NCI-H1092 treated with DMSO at 0.1 percent for 48 hours (cell line): ENCODE data around the gene EXOC1.
"Not testable (repeated sequence)": the region's sequence is repeated elsewhere in the genome, so short reads cannot be mapped to it uniquely, and the experiment has no call there.

ENCODE experiments used
- DNase-seq: peaks from one replicate; lab custom pipeline; 2025; lab: John Stamatoyannopoulos, UW

Gene EXOC1, protein sequence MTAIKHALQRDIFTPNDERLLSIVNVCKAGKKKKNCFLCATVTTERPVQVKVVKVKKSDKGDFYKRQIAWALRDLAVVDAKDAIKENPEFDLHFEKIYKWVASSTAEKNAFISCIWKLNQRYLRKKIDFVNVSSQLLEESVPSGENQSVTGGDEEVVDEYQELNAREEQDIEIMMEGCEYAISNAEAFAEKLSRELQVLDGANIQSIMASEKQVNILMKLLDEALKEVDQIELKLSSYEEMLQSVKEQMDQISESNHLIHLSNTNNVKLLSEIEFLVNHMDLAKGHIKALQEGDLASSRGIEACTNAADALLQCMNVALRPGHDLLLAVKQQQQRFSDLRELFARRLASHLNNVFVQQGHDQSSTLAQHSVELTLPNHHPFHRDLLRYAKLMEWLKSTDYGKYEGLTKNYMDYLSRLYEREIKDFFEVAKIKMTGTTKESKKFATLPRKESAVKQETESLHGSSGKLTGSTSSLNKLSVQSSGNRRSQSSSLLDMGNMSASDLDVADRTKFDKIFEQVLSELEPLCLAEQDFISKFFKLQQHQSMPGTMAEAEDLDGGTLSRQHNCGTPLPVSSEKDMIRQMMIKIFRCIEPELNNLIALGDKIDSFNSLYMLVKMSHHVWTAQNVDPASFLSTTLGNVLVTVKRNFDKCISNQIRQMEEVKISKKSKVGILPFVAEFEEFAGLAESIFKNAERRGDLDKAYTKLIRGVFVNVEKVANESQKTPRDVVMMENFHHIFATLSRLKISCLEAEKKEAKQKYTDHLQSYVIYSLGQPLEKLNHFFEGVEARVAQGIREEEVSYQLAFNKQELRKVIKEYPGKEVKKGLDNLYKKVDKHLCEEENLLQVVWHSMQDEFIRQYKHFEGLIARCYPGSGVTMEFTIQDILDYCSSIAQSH

DNA sequence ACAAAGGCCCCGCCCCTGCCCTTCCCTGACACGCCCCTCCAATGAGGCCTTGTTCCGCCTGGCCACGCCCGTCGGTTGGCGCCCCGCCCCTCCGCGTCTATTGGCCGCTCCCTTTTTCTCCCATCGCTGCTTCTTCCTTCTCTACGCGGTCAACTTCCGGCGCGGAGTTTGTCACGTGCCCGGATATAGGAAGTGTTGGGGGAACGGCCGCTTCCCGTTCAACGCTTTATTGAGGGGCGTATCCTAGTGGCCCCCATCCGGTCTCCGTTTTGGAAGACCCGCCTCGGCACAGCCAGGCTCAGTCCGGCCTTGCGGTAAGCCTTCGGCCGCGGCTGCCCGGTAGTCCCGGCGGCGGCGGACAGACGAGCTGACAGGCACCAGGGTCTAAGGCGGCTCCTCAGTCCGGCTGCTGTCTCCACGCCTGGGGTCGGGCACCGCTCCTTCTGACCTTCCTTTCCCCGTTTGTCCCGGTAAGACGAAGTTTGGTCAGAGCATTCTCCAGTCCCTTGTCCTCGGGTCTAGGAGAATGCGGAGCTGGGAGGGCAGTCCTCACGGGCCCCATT, at the start of gene EXOC1:
Gene EXOC1 (plus strand): TSS at position 165 of the 563 bp plus-strand sequence. CDS start 4,676 bp downstream, outside the sequence.
- peak; percentile 97 for DNase-seq

- no peak for DNase-seq
Measured at GRCh38 chr4:55807556-55807955, 45.9 kb upstream of the EXOC1 start.

DNA sequence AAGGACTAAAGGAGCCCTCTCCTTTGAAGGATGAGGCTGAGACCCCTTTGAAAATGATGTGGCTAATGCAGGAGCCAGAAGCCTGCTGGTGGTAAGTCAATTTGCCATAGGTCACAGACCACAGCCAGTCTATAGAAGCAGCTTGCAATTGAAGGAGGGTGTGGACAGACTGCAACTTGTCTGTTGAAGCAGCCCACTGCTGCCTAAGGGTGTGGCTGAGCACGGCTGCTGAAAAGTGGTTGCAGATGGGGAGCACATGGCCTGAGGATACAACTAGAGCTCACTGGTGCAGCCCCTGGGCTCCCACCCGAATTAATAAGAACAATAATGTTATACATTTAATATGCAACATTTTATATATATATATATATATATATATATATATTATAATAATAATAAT, 45.3 kb upstream of the EXOC1 start:
- DNase-seq = no peak

DNA sequence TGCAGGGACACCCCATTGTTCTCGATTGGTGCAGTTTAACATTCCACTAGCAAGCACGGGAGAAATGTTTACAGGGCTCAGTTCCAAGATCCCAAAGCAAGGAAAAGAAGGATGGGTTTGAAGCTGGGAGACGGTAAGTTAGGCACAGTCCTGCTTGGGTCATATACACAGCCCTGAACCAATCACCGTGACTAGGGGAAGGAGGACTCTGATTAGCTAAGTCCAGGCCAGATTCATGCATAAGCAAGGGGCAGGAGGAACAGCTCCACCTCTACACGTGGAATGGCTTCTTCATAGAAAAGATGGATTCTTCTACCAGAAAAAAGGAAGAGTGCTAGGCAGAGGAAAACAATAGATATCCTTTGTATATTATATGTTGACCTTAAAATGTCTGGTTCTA, 44.8 kb upstream of the EXOC1 start:
- DNase-seq = no peak

GRCh38 chr4:55817691-55818090, 35.8 kb upstream of the EXOC1 start:
- no peak for DNase-seq

- DNase-seq = no peak
Measured at GRCh38 chr4:55819634-55820033, 33.8 kb upstream of the EXOC1 start, which contains the start of gene EXOC1L. Gene EXOC1L (plus strand): TSS chr4:55819790. CDS start chr4:55820027, 237 bp downstream.

- DNase-seq = no peak
Measured at GRCh38 chr4:55820279-55820678, 33.2 kb upstream of the EXOC1 start.

GRCh38 chr4:55822329-55822728, 31.1 kb upstream of the EXOC1 start:
- DNase-seq = no peak

GRCh38 chr4:55824865-55825264, 28.6 kb upstream of the EXOC1 start:
- no peak for DNase-seq

- no peak for DNase-seq
Measured at GRCh38 chr4:55826986-55827385, 26.5 kb upstream of the EXOC1 start.

DNA sequence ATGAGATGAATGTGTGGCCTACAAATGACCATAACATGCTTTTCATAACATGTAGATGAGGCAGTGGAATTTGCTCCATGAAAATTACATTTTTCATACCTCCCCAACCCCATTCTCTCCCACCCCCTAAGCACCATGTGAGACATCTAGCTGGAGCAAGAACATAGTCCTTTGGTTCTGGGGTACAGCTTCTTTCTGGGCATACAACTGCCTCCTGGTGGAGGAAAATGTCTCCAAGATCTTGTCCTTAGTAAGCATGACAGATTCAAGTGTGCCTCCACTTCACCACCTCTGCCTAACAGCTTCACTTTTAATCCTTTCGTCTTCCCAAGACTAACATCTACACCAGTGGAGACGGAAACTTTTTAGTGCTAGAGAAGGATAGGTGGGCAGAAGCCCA, 25.9 kb upstream of the EXOC1 start:
- no peak for DNase-seq

GRCh38 chr4:55830048-55830447, 23.4 kb upstream of the EXOC1 start:
- DNase-seq = no peak

DNA sequence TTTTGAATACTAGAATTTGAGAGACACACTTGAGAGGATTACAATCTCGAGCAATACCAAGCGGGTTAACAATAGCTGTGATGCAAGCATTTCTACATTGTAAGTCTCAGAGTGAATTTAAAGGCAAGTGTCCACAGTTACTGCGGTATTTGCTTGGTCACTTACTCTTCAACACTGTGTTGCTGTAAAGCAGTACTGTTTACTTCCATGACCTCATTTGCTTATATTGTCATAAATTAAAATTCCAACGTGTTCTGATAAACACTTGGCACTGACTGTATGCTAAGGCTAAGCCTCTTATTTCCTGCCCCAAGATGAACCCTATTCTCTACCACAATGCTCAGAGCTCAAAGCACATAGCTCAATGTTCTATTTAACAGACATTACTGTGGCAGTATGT, 22.7 kb upstream of the EXOC1 start:
- no peak for DNase-seq

DNA sequence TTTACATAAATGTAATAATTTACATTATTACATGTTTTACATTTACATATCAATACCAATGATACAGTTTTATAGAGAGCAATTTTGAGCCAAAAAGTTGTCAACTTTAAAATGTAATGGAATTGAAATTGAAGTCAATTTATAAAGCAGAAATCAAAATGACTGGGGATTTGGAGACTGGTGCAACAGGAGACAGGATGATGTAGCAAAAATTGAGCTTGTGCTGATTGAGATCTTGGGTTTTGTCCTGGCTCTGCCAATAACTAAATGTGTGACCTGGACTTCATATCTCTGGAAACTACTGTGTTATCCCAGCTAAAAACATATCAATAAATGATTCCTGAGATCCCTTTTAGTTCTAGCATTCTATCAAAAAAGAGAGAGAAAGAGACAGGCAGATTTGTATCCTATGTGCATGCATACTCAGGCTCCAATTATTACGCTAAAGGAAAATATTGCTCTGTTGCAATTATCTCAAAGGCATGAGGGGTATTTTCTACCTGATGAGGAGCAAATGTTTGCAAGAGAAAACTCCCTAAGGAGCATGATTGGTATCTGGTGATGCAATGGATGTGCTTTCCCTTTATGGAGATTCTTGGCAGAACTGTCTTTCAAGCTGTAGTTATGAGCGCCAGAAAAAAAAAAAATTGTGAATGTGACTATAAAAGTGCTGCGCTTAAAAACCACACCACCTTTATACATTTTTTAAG, 19.2 kb upstream of the EXOC1 start:
- DNase-seq = no peak

- DNase-seq = no peak
Measured at GRCh38 chr4:55837903-55838302, 15.5 kb upstream of the EXOC1 start.

- DNase-seq = no peak
Measured at GRCh38 chr4:55838356-55838755, 15.1 kb upstream of the EXOC1 start.

DNA sequence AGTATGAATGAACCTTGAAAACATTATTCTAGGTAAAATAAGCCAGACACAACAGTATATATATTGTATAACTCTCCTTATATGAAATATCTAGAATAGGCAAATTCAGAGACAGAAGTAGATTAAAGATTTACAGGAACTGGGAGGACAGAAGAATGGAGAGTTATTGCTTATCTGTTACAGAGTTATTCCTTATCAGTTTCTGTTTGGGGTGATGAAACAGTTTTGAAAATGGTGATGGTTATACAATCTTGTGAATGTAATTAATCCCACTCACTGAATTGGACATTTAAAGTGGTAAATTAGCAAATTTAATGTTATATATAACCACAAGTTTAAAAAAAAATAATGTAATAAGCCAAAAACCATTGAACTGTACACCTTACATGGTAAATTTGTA, 14.5 kb upstream of the EXOC1 start:
- DNase-seq = no peak

DNA sequence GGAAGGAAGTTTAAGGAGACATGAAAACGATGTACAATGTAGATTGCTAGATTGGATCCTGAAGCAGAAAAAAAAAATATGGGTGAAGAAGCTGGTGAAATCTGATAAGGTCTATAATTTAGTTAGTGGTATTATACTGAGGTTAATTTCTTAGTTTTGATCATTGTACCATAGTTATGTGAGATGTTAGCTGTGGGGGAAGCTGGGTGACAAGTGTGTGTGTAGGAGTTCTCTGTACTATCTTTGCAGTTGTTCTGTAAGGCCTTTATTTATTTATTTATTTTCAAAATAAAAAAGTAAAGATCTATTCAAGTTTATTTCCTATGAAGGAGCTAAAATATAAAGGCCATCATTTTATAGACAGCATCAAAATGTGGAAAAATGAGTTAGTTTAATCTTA, 12.5 kb upstream of the EXOC1 start:
- DNase-seq = no peak

DNA sequence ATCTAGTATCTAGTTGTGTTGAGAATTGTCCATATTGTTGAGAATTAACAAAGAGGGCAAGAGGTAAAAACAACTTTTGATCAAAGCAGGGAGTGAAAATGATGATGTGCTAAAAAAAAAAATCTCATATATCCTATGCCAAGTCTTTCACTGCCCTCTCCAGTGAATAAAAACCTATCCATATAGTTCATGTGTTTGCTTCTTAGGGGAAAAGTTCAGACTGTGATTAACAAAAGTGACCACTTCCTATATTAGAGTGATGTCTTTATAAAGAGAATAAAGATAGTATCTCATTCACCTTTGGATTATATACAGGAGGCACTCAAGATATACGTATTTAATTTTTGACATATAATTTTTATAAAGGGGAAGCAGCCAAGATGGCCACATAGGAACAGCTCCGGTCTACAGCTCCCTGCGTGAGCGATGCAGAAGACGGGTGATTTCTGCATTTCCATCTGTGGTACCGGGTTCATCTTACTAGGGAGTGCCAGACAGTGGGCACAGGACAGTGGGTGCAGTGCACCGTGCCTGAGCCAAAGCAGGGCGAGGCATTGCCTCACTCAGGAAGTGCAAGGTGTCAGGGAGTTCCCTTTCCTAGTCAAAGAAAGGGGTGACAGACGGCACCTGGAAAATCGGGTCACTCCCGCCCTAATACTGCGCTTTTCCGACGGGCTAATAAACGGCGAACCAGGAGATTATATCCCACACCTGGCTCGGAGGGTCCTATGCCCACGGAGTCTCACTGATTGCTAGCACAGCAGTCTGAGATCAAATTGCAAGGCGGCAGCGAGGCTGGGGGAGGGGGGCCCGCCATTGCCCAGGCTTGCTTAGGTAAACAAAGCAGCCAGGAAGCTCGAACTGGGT, 11.8 kb upstream of the EXOC1 start:
- DNase-seq = not testable (repeated sequence)

- not testable (repeated sequence) for DNase-seq
Measured at GRCh38 chr4:55842312-55842711, 11.1 kb upstream of the EXOC1 start.

- DNase-seq = no peak
Measured at GRCh38 chr4:55849724-55850123, 3.7 kb upstream of the EXOC1 start.
